Body of pancreas (tissue), 4 donors: ENCODE data around the gene ZSCAN5A.

ENCODE experiments used
- CTCF ChIP-seq, 7 experiments: fragments of 450-650 bp in 4 of 7; fragments of 200-600 bp in 3 of 7; sonication (generic) in 3 of 7; IDR thresholded peaks; one replicate each; pipeline ENCODE4 v1.5.1; 2016 to 2019; ENCODE audit warnings: antibody characterized with exemption in 7 of 7
- POLR2A ChIP-seq, 3 donors: fragments of 450-650 bp; IDR thresholded peaks; one replicate each; pipeline ENCODE4 v1.6.1; 2016; ENCODE audit warnings: antibody characterized with exemption in 3 of 3, mild to moderate bottlenecking in 2 of 3

GRCh38 chr19:56252699-56253422 is 61.8 kb downstream of the ZSCAN5A start:
- peak; percentile 70 to 84 (median 77) for TF ChIP-seq CTCF (IDR thresholded peaks at IDR 0.05)
- no peak for TF ChIP-seq POLR2A (IDR thresholded peaks at IDR 0.05)
